Activated CD8-positive, alpha-beta T cell treated with anti-CD3 and anti-CD28 coated beads, Interleukin-2, amount 10 ng/mL, durations not matched to agents 7 days and 5 days (primary cell): ENCODE measurements around the gene SIN3B. TPM values are rescaled to one million over a fixed set of nuclear protein-coding genes. Genes with fewer than 3 reads are reported as not detected.

ENCODE experiments used
- ATAC-seq: fragments of 150-1000 bp; cut with Tn5 transposase; one replicate; pipeline ENCODE4 v1.10.0; 2021; ENCODE audit warnings: moderate library complexity
- CTCF ChIA-PET: fragments of 350-600 bp; sonication (Branson Sonifier 250); formaldehyde crosslinking; loops from one replicate; lab custom pipeline; 2021; ENCODE audit warnings: antibody characterized with exemption; lab: Charles Lee
- POLR2A ChIA-PET: fragments of 350-600 bp; sonication (Branson Sonifier 250); formaldehyde crosslinking; loops from one replicate; lab custom pipeline; 2021; ENCODE audit warnings: antibody characterized with exemption; lab: Charles Lee
- DNase-seq: peaks from one replicate; pipeline ENCODE4 v3.0.0-alpha.2; 2020
- H3K27ac Mint-ChIP-seq: one replicate; pipeline ENCODE4 v1.8.0; 2021; ENCODE audit warnings: mild to moderate bottlenecking, mixed read lengths
- H3K27me3 Mint-ChIP-seq: one replicate; pipeline ENCODE4 v1.8.0; 2021; ENCODE audit warnings: low read depth, mixed read lengths
- H3K36me3 Mint-ChIP-seq: one replicate; pipeline ENCODE4 v1.8.0; 2021; ENCODE audit warnings: low read depth, mixed read lengths
- H3K4me1 Mint-ChIP-seq: one replicate; pipeline ENCODE4 v1.8.0; 2021; ENCODE audit warnings: low read depth, mixed read lengths
- H3K4me3 Mint-ChIP-seq: one replicate; pipeline ENCODE4 v1.8.0; 2021; ENCODE audit warnings: mild to moderate bottlenecking, mixed read lengths
- H3K9me3 Mint-ChIP-seq: one replicate; pipeline ENCODE4 v1.8.0; 2022; ENCODE audit warnings: mixed read lengths; ENCODE audit not compliant: insufficient read depth
- total RNA-seq, 2 experiments: library from RNA; stranded (reverse); gene quantifications; one replicate each; pipeline ENCODE4 v1.2.3, GENCODE V29; 2021

The SIN3B gene
- total RNA-seq, 2 experiments from 2014 or later: 30.5 to 31.9 TPM

DNA sequence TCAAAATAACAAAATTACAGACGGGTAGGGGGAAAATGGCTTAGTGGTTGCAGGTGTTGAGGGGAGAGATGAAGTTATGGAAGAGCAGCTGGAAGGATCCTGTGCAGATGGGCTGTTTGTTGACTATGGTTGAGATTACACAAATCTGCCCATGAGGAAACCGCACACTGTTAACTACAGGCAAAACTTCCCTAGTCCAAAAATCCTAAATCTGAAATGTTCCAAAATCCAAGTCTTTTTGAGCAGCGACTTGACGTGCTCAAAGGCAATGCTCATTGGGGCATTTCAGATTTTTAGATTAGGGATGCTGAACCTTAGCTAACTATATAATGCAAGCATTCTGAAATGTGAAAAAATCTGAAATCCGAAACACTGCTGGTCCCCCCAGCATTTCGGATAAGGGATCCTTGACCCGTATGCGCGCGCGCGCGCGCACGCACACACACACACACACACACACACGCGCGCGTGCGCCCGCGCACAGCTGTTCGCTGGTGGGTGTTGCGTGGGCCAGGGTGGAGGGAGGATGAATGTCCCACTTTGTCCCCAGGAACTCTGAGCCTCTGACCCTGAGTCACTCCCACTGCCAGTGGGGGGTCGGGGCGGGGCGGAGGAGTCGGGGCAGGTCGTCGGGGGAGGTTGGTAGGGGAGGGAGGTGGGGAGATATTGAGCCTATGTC, 66.4 kb downstream of the SIN3B start:
- ChIA-PET CTCF (interaction anchor here (0.6 to 1.2 kb wide), 2 partner anchors 116 to 320 kb away, joined by 3 read pairs; partner anchors contain the start of gene USE1), POLR2A (no interaction called here)
- Mint-ChIP-seq H3K4me3 (no peak overlapping the region), H3K27ac (no peak overlapping the region), H3K27me3 (peaks cover 31% of the 10 kb centered on the region), H3K36me3 (peaks cover 4% of the 10 kb centered on the region), H3K9me3 (no peaks in the 10 kb centered on the region), H3K4me1 (peaks cover 59% of the 10 kb centered on the region)
- DNase-seq: no peak
- no peak for ATAC-seq

GRCh38 chr19:16896146-16897028, 67.2 kb downstream of the SIN3B start:
- peak overlapping the region; percentile 62 for H3K27ac Mint-ChIP-seq
- peak; percentile 42 for ATAC-seq
- H3K4me3 Mint-ChIP-seq: peak overlapping the region; percentile 53

DNA sequence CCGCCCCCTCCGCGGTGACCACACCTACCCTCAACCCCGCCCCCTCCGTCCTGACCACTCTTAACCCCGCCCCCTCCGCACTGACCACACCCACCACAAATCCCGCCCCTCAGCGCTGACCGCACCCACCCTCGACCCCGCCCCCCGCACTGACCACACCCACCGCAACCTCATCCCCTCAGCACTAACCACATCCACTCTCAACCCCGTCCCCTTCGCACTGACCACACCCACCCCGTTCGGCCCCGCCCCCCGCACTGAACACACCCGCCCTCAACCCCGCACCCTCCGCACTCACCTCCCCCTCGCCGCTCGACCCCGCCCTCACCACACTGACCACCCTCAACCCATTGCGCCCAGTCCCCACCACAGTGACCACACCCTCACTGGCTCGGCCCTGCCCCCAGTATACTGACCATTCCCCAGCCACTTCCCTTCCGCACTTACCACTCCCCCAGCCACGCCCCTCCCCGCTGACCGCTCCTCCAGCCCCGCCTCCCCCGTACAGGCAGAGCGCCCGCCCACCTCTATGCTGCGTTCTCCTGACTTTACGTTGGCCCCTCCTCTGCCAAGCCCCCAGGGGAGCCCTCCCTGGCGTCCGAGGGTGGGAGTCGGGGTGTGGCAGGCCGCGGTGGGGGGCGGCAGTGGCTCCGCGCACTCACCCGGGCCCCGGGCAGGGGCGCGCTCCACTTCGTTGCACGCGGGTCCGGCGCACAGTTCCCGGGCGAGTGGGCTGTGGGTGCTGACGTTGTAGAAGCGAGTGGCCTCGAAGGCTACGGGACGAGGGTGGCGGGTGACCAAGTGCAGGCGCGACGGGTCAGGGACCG, 68.0 kb downstream of the SIN3B start:
- H3K27ac Mint-ChIP-seq: peak overlapping the region; percentile 55
- DNase-seq (peak; percentile 76), ATAC-seq (peak; percentile 53)
- H3K9me3 Mint-ChIP-seq: no peaks in the 10 kb centered on the region
- H3K4me1 Mint-ChIP-seq: peaks cover 53% of the 10 kb centered on the region
- H3K27me3 Mint-ChIP-seq: peaks cover 29% of the 10 kb centered on the region
- peak overlapping the region; percentile 62 for H3K4me3 Mint-ChIP-seq
- POLR2A ChIA-PET: no interaction called here
- CTCF ChIA-PET: no interaction called here
- peaks cover 4% of the 10 kb centered on the region for H3K36me3 Mint-ChIP-seq

More at GRCh38 chr19:16896146-16897028, 67.2 kb downstream of the SIN3B start:
- no peak for DNase-seq
- POLR2A ChIA-PET: no interaction called here
- Mint-ChIP-seq H3K27me3 (peaks cover 31% of the 10 kb centered on the region), H3K9me3 (no peaks in the 10 kb centered on the region), H3K36me3 (peaks cover 4% of the 10 kb centered on the region), H3K4me1 (peaks cover 56% of the 10 kb centered on the region)
- CTCF ChIA-PET: no interaction called here

GRCh38 chr19:16897856-16898161, 68.6 kb downstream of the SIN3B start:
- peaks cover 48% of the 10 kb centered on the region for H3K4me1 Mint-ChIP-seq
- H3K4me3 Mint-ChIP-seq: peak overlapping the region; percentile 34
- DNase-seq (no peak), ATAC-seq (peak; percentile 9)
- ChIA-PET CTCF (no interaction called here), POLR2A (no interaction called here)
- peaks cover 4% of the 10 kb centered on the region for H3K36me3 Mint-ChIP-seq
- no peaks in the 10 kb centered on the region for H3K9me3 Mint-ChIP-seq
- H3K27me3 Mint-ChIP-seq: peaks cover 26% of the 10 kb centered on the region
- no peak overlapping the region for H3K27ac Mint-ChIP-seq

- peak overlapping the region; percentile 34 for H3K4me3 Mint-ChIP-seq
- H3K36me3 Mint-ChIP-seq: peaks cover 4% of the 10 kb centered on the region
- ATAC-seq (no peak), DNase-seq (no peak)
- peak overlapping the region; percentile 43 for H3K27ac Mint-ChIP-seq
- peaks cover 41% of the 10 kb centered on the region for H3K4me1 Mint-ChIP-seq
- H3K9me3 Mint-ChIP-seq: no peaks in the 10 kb centered on the region
- ChIA-PET CTCF (interaction anchor here (1.0 to 1.7 kb wide), 2 partner anchors 119 to 126 kb away, joined by 3 to 11 read pairs; no protein-coding TSS in a partner anchor), POLR2A (no interaction called here)
- H3K27me3 Mint-ChIP-seq: peaks cover 24% of the 10 kb centered on the region
These were observed 69.3 kb downstream of the SIN3B start for GRCh38 chr19:16898361-16899015.

DNA sequence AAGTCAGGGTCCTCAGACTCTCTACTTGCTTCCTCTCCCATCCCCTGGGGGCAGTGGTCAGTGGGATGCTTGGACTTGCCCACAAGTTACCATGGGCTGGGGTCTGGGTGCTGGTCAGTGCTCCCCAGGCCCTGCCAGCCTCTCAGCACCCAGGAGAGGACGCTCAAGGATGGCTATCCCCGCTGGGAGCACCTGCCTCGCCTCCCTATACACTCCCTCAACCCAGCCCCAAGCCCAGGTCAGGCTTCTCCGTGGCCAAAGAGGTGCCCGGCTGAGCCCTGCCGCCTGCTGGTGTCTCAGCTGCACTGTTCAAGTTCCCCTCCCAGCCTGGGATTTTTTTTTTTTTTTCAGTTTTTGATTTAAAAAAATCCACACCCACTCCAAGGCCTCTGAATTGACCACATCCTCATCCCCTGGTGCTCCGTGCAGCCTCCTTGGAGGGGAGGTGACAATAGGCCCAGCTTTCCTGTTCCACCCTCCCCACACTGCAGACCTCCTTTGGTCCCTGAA, 70.4 kb downstream of the SIN3B start:
- ChIA-PET CTCF (interaction anchor here (0.6 to 1.7 kb wide), 2 partner anchors 120 to 1664 kb away, joined by 3 to 11 read pairs; no protein-coding TSS in a partner anchor), POLR2A (no interaction called here)
- Mint-ChIP-seq H3K9me3 (no peaks in the 10 kb centered on the region), H3K27ac (peak overlapping the region; percentile 55), H3K4me1 (peaks cover 29% of the 10 kb centered on the region), H3K36me3 (peaks cover 4% of the 10 kb centered on the region), H3K27me3 (peaks cover 19% of the 10 kb centered on the region), H3K4me3 (peak overlapping the region; percentile 36)
- peak; percentile 63 for DNase-seq
- ATAC-seq: peak; percentile 28

DNA sequence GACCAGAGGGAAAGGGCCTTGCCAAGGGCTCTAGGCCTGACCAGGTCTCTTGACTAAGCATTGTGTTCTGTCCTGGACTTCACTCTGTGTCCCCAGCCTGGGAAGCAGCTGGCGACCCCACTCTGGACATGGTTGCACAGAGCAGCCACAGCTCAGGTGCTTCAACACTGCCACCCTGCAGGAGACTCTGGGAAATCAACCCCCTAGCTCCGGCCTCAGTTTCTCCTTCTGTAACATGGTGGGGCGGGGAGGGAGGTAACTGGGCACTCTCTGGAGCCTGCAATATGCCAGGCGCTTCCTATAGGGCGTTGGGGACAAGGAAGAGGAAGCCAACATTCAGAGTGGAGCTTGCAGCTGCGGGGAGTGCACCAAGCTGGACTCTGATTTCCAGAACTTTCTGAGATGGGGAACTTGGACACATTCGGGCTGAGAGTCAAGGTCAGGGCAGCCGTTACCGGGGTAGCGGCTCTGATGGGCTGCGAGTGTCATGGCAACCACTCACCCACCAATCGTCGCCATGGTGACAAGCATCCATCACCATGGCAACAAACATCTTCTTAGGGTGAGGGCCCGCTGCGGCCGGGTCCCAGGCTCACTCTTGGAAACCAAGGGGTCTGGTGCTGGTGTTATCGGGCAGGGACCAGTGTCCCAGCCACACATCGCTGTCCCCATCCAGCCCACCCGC, 72.4 kb downstream of the SIN3B start:
- no peak for ATAC-seq

DNA sequence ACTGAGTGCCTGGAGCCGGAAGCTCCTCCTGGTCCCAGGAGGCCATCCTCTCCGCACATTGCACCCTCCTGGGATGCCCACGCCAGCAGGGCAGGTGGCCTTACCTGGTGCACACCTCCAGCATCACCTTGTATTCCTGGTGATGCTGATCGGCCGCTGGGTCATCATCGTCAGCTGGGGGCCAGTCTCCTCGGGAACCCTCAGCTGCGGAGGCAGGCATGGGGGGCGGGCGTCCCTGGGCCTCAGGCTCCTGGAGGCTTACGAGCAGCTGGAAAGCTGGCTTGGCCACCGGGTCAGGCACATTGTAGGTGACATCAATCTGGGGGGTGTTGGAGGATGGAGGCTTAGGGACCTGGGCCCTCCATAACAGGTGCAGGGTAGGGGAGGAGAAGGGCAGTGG, 73.3 kb downstream of the SIN3B start:
- POLR2A ChIA-PET: no interaction called here

More for the DNA sequence above, 72.4 kb downstream of the SIN3B start:
- DNase-seq: no peak
- Mint-ChIP-seq H3K4me3 (no peak overlapping the region), H3K9me3 (no peaks in the 10 kb centered on the region), H3K4me1 (peaks cover 20% of the 10 kb centered on the region), H3K27ac (no peak overlapping the region), H3K27me3 (peaks cover 9% of the 10 kb centered on the region), H3K36me3 (peaks cover 4% of the 10 kb centered on the region)
- ChIA-PET CTCF (no interaction called here), POLR2A (no interaction called here)

GRCh38 chr19:16903347-16903746, 74.1 kb downstream of the SIN3B start:
- peaks cover 18% of the 10 kb centered on the region for H3K4me1 Mint-ChIP-seq
- peaks cover 2% of the 10 kb centered on the region for H3K36me3 Mint-ChIP-seq
- H3K27ac Mint-ChIP-seq: no peak overlapping the region
- CTCF ChIA-PET: no interaction called here
- POLR2A ChIA-PET: no interaction called here
- peaks cover 3% of the 10 kb centered on the region for H3K27me3 Mint-ChIP-seq
- no peak overlapping the region for H3K4me3 Mint-ChIP-seq
- H3K9me3 Mint-ChIP-seq: no peaks in the 10 kb centered on the region
- ATAC-seq (no peak), DNase-seq (no peak)

More for the DNA sequence above, 73.3 kb downstream of the SIN3B start:
- H3K27ac Mint-ChIP-seq: no peak overlapping the region
- no peak overlapping the region for H3K4me3 Mint-ChIP-seq
- H3K27me3 Mint-ChIP-seq: peaks cover 5% of the 10 kb centered on the region
- H3K9me3 Mint-ChIP-seq: no peaks in the 10 kb centered on the region
- peaks cover 4% of the 10 kb centered on the region for H3K36me3 Mint-ChIP-seq
- CTCF ChIA-PET: no interaction called here
- DNase-seq (no peak), ATAC-seq (no peak)
- peaks cover 20% of the 10 kb centered on the region for H3K4me1 Mint-ChIP-seq

- ATAC-seq (no peak), DNase-seq (no peak)
- Mint-ChIP-seq H3K27me3 (no peaks in the 10 kb centered on the region), H3K4me1 (peaks cover 6% of the 10 kb centered on the region), H3K27ac (no peak overlapping the region), H3K9me3 (no peaks in the 10 kb centered on the region), H3K4me3 (no peak overlapping the region), H3K36me3 (no peaks in the 10 kb centered on the region)
- ChIA-PET CTCF (no interaction called here), POLR2A (no interaction called here)
These were observed 75.4 kb downstream of the SIN3B start for GRCh38 chr19:16904599-16904998.
